Measurements from ENCODE around the gene SHISA9.
A peak's percentile ranks its signal among the peaks of the same experiment; 100 is the strongest.

SHISA9 gene

DNA sequence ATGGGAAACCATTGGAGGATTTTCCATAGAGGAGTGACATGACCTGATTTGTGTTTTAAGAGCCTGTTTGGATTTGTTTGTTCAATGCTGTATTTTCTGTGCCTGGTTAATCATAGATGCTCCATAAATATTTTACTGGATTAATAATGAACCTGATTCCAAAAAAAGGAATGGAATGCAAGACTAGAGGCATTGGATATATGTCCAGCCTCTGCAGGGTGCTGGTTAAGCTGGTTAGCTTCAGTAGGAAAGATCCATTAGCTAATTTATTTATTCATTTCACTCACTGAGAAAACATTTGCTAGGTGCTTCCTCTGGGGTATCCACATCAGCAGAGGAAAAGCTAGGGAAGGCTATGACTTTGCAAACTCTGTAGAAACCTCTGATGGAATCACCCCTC, 57.7 kb downstream of the SHISA9 start:
- H3K4me3 ChIP-seq (ENCODE audit: low read length), result no peak overlapping the region
- H3K27me3 ChIP-seq (ENCODE audit: control insufficient read depth, insufficient read depth, low read length), result no peaks in the 10 kb centered on the region
- H3K36me3 ChIP-seq (ENCODE audit: insufficient read depth, low read length), result no peaks in the 10 kb centered on the region
- no peaks in the 10 kb centered on the region for H3K9me3 ChIP-seq (replicated peaks; ENCODE audit: low read length)
- H3K4me2 ChIP-seq (ENCODE audit: low read length), result no peak overlapping the region
- no peak overlapping the region for H3K9ac ChIP-seq (ENCODE audit: low read depth, low read length)
- H3K4me1 ChIP-seq (ENCODE audit: control insufficient read depth, insufficient read depth, low read length), result no peaks in the 10 kb centered on the region

DNA sequence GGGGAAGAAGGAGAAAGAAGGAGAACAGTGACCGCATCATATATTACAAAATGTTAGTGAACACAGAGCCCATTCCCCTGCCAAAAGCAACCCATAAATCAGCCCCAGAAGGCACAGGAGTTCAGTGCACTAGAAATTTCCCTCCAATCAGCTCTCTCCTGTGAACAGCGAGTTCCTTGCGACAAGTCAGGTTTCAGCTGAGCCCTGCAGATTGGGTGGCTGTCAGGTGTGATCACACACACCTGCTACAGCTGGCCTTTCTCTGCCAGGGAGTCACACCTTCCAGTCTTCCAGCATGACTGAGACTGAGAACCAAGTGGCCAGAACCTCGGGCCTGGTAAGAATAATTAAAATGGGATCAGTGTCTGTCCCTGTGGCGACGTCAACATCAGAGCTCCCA, 60.2 kb downstream of the SHISA9 start:
- Histone ChIP-seq H3K36me3 (ENCODE audit: insufficient read depth, low read length) (no peaks in the 10 kb centered on the region), H3K9me3 (replicated peaks; ENCODE audit: low read length) (no peaks in the 10 kb centered on the region), H3K4me1 (ENCODE audit: control insufficient read depth, insufficient read depth, low read length) (peaks cover 6% of the 10 kb centered on the region), H3K4me3 (ENCODE audit: low read length) (no peak overlapping the region), H3K27me3 (ENCODE audit: control insufficient read depth, insufficient read depth, low read length) (no peaks in the 10 kb centered on the region), H3K9ac (ENCODE audit: low read depth, low read length) (no peak overlapping the region), H3K4me2 (ENCODE audit: low read length) (no peak overlapping the region)

GRCh38 chr16:12964461-12964860, 63.1 kb downstream of the SHISA9 start:
- H3K9ac ChIP-seq (ENCODE audit: low read depth, low read length), result no peak overlapping the region

DNA sequence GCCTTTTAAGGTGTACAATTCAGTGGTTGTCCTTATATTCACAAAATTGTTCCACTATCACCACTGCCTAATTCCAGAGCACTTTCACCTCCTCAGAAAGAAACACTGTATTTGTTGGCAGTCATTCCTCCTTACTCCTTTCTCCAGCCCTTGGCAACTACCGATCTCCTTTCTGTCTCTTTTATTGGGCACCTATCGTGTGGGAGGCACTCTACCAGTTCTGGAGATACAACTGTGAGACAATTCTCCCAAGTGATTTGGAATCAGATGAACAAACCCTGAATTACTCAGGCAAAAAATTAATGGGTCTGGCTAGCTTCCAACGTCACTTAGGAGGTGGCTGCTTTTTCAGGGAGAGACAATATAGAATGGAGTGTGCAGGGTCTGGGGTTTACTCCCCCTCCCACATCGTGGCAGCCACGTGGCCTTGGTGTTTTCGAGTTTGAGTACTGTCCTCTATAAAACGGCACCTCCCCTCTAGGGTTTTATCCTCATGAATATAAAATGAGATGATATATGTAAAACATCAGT, 63.9 kb downstream of the SHISA9 start:
- Histone ChIP-seq H3K4me2 (ENCODE audit: low read length) (no peak overlapping the region), H3K27me3 (ENCODE audit: control insufficient read depth, insufficient read depth, low read length) (no peaks in the 10 kb centered on the region), H3K4me1 (ENCODE audit: control insufficient read depth, insufficient read depth, low read length) (peaks cover 6% of the 10 kb centered on the region), H3K36me3 (ENCODE audit: insufficient read depth, low read length) (no peaks in the 10 kb centered on the region), H3K9me3 (replicated peaks; ENCODE audit: low read length) (no peaks in the 10 kb centered on the region), H3K4me3 (ENCODE audit: low read length) (no peak overlapping the region), H3K9ac (ENCODE audit: low read depth, low read length) (no peak overlapping the region)

More at GRCh38 chr16:12964461-12964860, 63.1 kb downstream of the SHISA9 start:
- H3K4me1 ChIP-seq (ENCODE audit: control insufficient read depth, insufficient read depth, low read length), result peaks cover 6% of the 10 kb centered on the region
- H3K4me3 ChIP-seq (ENCODE audit: low read length), result no peak overlapping the region
- no peaks in the 10 kb centered on the region for H3K36me3 ChIP-seq (ENCODE audit: insufficient read depth, low read length)
- no peaks in the 10 kb centered on the region for H3K27me3 ChIP-seq (ENCODE audit: control insufficient read depth, insufficient read depth, low read length)
- no peak overlapping the region for H3K4me2 ChIP-seq (ENCODE audit: low read length)
- no peaks in the 10 kb centered on the region for H3K9me3 ChIP-seq (replicated peaks; ENCODE audit: low read length)

DNA sequence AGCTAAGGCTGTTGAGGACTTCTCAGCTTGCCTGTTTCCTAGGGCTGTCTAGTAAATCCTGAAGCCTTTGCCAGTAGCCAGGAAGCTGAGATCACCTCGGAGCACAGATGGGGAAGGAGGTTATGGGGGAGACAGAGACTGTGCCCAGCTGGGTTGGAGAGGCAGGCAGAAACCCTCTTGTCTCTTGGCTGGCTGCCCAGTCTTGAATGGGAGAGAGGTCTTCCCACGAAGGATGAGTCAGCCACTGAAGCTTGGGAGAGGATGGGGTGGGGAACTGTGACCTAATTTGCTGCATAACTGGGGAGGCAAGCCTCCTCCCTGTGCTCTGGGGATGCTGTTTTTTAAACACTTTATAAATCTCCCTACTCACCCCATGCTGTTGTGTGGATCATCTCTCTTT, 69.8 kb downstream of the SHISA9 start:
- H3K4me1 ChIP-seq (ENCODE audit: control insufficient read depth, insufficient read depth, low read length), result peaks cover 17% of the 10 kb centered on the region
- no peaks in the 10 kb centered on the region for H3K27me3 ChIP-seq (ENCODE audit: control insufficient read depth, insufficient read depth, low read length)
- no peaks in the 10 kb centered on the region for H3K36me3 ChIP-seq (ENCODE audit: insufficient read depth, low read length)
- no peak overlapping the region for H3K4me3 ChIP-seq (ENCODE audit: low read length)
- no peaks in the 10 kb centered on the region for H3K9me3 ChIP-seq (replicated peaks; ENCODE audit: low read length)
- peak overlapping the region; percentile 32 for H3K9ac ChIP-seq (ENCODE audit: low read depth, low read length)
- peak overlapping the region; percentile 56 for H3K4me2 ChIP-seq (ENCODE audit: low read length)

DNA sequence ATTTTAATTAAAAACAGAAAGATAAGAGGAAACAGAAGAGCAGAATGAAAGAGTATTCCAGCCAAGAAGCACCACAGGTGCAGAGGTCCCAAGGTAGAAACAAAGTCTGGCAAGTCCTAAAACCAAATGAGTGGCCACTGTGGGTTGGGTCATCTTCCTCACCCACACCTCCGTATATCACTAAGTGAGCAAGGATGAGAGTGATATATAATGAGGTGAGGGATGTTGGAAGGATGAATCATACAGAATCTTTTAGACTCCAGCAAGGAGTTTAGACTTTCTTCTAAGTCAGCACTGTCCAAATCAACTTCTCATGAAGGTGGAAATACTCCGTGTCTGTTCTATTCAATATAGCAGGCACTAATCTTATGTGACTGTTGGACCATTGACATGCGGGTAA, 70.8 kb downstream of the SHISA9 start:
- Histone ChIP-seq H3K4me3 (ENCODE audit: low read length) (no peak overlapping the region), H3K27me3 (ENCODE audit: control insufficient read depth, insufficient read depth, low read length) (no peaks in the 10 kb centered on the region), H3K4me2 (ENCODE audit: low read length) (no peak overlapping the region), H3K36me3 (ENCODE audit: insufficient read depth, low read length) (no peaks in the 10 kb centered on the region), H3K9me3 (replicated peaks; ENCODE audit: low read length) (no peaks in the 10 kb centered on the region), H3K9ac (ENCODE audit: low read depth, low read length) (no peak overlapping the region), H3K4me1 (ENCODE audit: control insufficient read depth, insufficient read depth, low read length) (peaks cover 25% of the 10 kb centered on the region)

DNA sequence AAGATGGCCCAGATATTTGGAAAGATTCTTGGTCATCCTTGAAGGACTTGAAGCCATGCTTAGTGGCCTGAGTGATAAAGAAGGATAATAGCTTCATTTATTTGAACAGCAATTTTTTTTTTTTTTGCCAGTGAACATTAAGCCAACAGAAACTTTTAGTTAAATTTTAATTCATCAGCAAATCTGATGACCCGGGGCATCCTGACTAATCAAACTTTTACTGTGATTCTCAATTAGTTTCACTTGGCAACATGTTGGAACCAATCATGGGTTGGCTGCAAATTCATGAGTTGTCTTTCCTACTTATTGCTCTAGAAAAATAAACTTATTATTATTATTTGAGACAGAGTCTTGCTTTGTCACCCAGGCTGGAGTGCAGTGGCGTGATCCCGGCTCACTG, 74.4 kb downstream of the SHISA9 start:
- Histone ChIP-seq H3K4me2 (ENCODE audit: low read length) (no peak overlapping the region), H3K9me3 (replicated peaks; ENCODE audit: low read length) (no peaks in the 10 kb centered on the region), H3K4me1 (ENCODE audit: control insufficient read depth, insufficient read depth, low read length) (peaks cover 23% of the 10 kb centered on the region), H3K27me3 (ENCODE audit: control insufficient read depth, insufficient read depth, low read length) (no peaks in the 10 kb centered on the region), H3K36me3 (ENCODE audit: insufficient read depth, low read length) (no peaks in the 10 kb centered on the region), H3K9ac (ENCODE audit: low read depth, low read length) (no peak overlapping the region), H3K4me3 (ENCODE audit: low read length) (no peak overlapping the region)

DNA sequence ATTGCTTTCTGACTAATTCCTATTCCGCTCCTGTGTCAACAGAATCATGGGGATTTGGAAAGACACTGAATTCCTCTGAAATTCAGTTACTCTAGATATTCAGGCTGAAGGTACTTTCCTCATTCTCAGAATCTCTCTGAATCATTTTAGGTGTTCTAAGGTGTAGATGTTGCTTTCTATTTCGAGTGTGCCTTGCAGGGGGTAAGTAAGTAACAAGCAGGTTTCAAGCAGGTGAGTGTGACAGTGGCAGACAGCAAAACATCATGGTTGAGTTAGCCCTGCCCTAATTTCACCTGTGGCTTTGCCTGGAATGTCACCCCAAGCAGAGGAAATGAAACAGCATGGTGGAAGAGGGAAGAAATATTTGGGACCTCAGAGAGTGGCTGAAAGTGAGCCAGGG, 75.1 kb downstream of the SHISA9 start:
- H3K4me3 ChIP-seq (ENCODE audit: low read length), result no peak overlapping the region
- H3K4me2 ChIP-seq (ENCODE audit: low read length), result peak overlapping the region; percentile 23
- H3K9ac ChIP-seq (ENCODE audit: low read depth, low read length), result no peak overlapping the region
- no peaks in the 10 kb centered on the region for H3K36me3 ChIP-seq (ENCODE audit: insufficient read depth, low read length)
- H3K9me3 ChIP-seq (replicated peaks; ENCODE audit: low read length), result no peaks in the 10 kb centered on the region
- H3K27me3 ChIP-seq (ENCODE audit: control insufficient read depth, insufficient read depth, low read length), result no peaks in the 10 kb centered on the region
- H3K4me1 ChIP-seq (ENCODE audit: control insufficient read depth, insufficient read depth, low read length), result peaks cover 16% of the 10 kb centered on the region

- peaks cover 12% of the 10 kb centered on the region for H3K4me1 ChIP-seq (ENCODE audit: control insufficient read depth, insufficient read depth, low read length)
- peak overlapping the region; percentile 23 for H3K4me2 ChIP-seq (ENCODE audit: low read length)
- no peaks in the 10 kb centered on the region for H3K9me3 ChIP-seq (replicated peaks; ENCODE audit: low read length)
- no peaks in the 10 kb centered on the region for H3K36me3 ChIP-seq (ENCODE audit: insufficient read depth, low read length)
- H3K27me3 ChIP-seq (ENCODE audit: control insufficient read depth, insufficient read depth, low read length), result no peaks in the 10 kb centered on the region
- no peak overlapping the region for H3K9ac ChIP-seq (ENCODE audit: low read depth, low read length)
- H3K4me3 ChIP-seq (ENCODE audit: low read length), result no peak overlapping the region
These were observed 75.5 kb downstream of the SHISA9 start for GRCh38 chr16:12976936-12977335.

DNA sequence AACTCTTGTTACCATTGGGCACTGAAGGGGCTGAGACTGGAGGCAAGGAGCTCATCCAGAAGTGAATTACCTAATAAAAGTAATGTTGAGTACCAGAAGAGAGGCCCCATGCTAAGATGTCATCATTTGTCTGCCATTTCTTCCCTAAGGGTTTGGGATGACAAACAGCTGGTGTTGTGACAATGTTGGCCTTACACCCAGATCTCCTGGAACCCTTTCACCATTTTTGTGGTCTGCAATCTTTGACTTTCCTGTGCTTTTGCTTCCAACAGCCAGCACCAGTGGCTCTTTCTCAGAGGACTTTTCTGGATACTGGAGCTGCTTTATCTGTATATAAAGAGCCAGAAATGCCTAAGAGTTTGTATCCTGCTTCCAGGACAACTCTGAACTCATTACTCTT, 84.1 kb downstream of the SHISA9 start:
- H3K4me2 ChIP-seq (ENCODE audit: low read length), result no peak overlapping the region
- no peak overlapping the region for H3K4me3 ChIP-seq (ENCODE audit: low read length)
- no peak overlapping the region for H3K9ac ChIP-seq (ENCODE audit: low read depth, low read length)
- H3K4me1 ChIP-seq (ENCODE audit: control insufficient read depth, insufficient read depth, low read length), result peaks cover 9% of the 10 kb centered on the region
- no peaks in the 10 kb centered on the region for H3K27me3 ChIP-seq (ENCODE audit: control insufficient read depth, insufficient read depth, low read length)
- no peaks in the 10 kb centered on the region for H3K36me3 ChIP-seq (ENCODE audit: insufficient read depth, low read length)
- H3K9me3 ChIP-seq (replicated peaks; ENCODE audit: low read length), result no peaks in the 10 kb centered on the region

- peak overlapping the region; percentile 19 for H3K4me2 ChIP-seq (ENCODE audit: low read length)
- no peaks in the 10 kb centered on the region for H3K36me3 ChIP-seq (ENCODE audit: insufficient read depth, low read length)
- H3K9me3 ChIP-seq (replicated peaks; ENCODE audit: low read length), result no peaks in the 10 kb centered on the region
- no peak overlapping the region for H3K4me3 ChIP-seq (ENCODE audit: low read length)
- no peaks in the 10 kb centered on the region for H3K27me3 ChIP-seq (ENCODE audit: control insufficient read depth, insufficient read depth, low read length)
- H3K4me1 ChIP-seq (ENCODE audit: control insufficient read depth, insufficient read depth, low read length), result peaks cover 9% of the 10 kb centered on the region
- peak overlapping the region; percentile 43 for H3K9ac ChIP-seq (ENCODE audit: low read depth, low read length)
These were observed 86.7 kb downstream of the SHISA9 start for GRCh38 chr16:12988071-12988470.

DNA sequence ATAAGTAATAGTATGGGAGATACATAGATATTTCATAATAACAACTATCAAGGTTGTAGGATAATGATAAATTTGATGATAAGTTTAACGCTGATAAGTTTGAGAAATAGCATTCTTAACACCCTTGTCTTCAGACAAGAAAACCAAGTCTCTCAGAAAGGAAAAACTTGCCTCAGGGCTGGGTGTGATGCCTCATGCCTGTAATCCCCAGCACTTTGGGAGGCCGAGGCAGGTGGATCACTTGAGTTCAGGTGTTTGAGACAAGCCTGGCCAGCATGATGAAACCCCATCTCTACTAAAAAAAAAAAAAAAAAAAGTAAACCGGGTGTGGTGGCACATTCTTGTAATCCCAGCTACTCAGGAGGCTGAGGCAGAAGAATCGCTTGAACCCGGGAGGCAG, 90.7 kb downstream of the SHISA9 start:
- no peak overlapping the region for H3K4me3 ChIP-seq (ENCODE audit: low read length)
- H3K9me3 ChIP-seq (replicated peaks; ENCODE audit: low read length), result no peaks in the 10 kb centered on the region
- peaks cover 12% of the 10 kb centered on the region for H3K4me1 ChIP-seq (ENCODE audit: control insufficient read depth, insufficient read depth, low read length)
- no peaks in the 10 kb centered on the region for H3K27me3 ChIP-seq (ENCODE audit: control insufficient read depth, insufficient read depth, low read length)
- no peak overlapping the region for H3K4me2 ChIP-seq (ENCODE audit: low read length)
- H3K9ac ChIP-seq (ENCODE audit: low read depth, low read length), result no peak overlapping the region
- no peaks in the 10 kb centered on the region for H3K36me3 ChIP-seq (ENCODE audit: insufficient read depth, low read length)

All from skeletal muscle satellite cell (primary cell).